Dedifferentiated amniotic fluid mesenchymal stem cell (primary cell): Measurements from ENCODE around the gene MICAL2.
A peak's percentile ranks its signal among the peaks of the same experiment; 100 is the strongest.

Source experiments
- DNase-seq: peaks from one replicate; pipeline ENCODE4 v3.0.0-alpha.2; 2016; ENCODE audit errors: extremely low spot score

The MICAL2 gene

DNA sequence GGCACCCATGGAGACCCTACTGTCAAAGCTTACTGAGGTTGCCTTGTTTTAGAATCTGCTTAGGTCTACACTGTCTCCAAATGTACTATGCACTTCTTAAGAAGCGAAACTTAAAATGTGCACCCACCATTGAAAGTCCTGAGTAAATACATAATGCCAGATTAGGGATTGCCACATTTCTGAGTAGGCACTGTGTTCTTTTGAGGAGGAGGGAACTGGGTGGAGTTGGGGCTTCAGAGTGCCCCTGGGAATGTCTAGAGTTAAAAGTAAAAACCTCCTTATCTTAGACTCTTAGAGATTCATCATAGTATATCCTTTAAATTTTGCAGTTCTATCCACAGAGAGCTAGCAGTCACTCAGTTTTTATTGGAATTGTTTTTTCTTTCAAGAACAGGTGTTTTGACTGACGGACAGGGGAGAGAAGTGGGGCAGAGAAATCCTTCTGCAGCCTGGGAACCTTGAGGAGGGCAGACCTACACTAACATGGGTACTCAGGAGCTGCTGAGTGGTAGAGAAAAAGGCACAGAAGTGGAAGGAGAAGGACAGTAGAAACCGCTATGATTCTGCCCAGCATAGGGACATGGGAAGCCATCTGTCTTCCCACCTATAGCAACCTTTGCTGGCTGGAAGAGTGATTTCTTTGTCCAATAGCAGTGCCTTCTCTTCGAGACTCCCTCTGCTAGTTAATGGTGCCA lies 33.4 kb upstream of the MICAL2 start:
- peak; percentile 37 for DNase-seq

DNA sequence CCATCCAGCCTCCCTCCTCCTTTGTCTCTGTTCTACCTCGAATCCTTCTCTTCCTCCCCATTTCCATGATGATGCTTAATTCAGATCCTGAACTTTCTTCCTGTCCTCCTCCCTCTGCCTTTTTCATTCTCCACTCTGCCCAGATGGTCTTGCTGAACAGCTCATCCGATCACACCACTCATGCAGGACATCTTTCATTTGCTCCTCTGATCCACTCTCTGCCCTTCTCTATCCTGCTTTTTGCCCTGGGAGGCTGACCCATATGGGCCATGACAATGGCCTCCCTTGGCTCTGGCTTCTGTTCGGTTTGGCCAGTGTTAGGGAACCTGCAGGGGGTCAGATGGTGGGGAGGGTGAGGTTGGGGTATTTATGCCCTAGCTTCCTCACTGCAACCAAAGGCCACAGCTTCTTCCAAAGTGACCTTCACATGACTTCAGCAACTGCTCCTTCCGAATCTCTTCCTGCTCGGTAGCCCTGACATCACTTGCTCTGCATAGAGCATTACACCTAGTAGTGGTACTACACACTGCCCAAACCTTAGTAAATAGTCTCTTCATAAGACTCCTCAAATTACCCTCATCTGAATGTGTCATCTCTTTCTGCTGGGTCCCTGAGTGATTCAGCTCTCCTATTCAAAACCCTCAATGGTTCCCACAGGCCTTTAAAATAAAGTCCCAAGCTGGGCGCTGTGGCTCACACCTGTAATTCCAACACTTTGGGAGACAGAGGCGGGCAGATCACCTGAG lies 32.7 kb upstream of the MICAL2 start:
- no peak for DNase-seq

DNA sequence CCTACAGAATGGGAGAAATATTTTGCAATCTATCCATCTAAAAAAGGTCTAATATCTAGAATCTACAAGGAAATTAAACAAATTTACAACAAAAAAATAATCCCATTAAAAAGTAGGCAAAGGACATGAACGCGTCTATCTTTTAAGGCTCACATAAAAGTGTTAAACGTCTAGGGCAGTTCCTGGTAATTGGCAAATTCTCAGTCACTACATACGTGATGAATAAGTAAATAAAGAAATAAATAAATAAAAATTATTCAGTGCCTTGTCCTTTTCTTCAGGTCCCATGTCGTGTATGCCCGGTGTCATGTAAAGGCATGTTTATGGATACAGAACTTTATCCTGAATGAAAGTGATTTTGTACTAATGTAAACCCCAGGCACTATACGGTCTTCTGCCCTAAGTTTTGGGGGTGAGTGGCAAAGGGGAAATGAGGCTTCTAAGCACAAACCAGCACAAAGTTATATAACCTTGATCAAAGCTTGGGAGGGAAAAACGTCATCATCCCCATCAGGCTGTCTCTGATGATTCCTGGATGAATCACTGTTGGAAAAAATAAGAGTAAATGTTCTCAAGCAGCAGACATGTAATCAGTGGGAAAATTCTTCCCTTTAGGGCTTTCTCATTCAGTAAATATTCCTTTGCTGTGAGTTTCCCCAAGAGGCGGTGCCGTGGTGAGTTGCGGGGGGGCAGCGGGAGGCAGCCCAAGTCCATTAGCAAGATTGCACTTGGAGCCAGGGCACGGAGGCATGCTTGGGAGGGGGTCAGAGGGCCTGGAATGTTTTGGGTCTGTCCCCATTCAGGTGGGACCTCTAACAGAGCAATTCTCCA lies 30.4 kb upstream of the MICAL2 start:
- peak; percentile 98 for DNase-seq

DNA sequence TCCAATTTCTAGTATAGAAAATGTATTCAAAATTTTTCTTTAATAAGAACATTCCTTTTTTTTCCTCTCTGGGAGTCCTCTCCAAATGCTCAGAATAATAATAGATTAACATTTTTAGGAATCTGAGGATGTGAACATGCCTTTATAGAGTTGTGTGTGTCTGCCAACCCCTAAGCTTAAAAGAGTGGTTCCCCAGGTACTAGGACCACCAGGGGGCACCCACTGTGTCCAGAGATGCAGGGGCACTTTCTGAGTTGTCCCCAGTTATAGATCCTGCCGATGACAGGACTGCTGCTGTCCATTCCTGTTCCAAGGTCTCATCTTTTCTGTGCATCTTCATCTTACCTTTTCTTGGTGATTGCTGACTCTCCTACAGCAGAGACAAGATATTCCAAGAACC lies 27.0 kb upstream of the MICAL2 start:
- DNase-seq = no peak

DNA sequence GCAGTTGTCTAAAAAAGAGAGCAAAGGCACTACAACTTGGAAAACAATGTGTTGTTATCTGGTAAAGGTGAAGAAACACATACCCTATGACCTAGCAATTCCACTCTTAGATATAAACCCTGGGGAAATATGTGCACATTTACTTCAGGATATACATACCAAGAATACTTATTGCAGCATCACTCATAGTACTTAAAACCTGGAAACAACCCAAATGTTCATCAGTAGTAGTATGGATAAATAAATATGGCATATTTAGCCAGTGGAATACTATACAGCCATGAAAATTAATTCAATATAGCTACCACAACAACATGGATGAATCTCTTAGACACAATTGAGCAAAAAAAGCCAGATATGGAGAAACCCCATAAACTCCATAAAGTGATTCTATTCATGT lies 26.1 kb upstream of the MICAL2 start:
- DNase-seq = no peak

DNA sequence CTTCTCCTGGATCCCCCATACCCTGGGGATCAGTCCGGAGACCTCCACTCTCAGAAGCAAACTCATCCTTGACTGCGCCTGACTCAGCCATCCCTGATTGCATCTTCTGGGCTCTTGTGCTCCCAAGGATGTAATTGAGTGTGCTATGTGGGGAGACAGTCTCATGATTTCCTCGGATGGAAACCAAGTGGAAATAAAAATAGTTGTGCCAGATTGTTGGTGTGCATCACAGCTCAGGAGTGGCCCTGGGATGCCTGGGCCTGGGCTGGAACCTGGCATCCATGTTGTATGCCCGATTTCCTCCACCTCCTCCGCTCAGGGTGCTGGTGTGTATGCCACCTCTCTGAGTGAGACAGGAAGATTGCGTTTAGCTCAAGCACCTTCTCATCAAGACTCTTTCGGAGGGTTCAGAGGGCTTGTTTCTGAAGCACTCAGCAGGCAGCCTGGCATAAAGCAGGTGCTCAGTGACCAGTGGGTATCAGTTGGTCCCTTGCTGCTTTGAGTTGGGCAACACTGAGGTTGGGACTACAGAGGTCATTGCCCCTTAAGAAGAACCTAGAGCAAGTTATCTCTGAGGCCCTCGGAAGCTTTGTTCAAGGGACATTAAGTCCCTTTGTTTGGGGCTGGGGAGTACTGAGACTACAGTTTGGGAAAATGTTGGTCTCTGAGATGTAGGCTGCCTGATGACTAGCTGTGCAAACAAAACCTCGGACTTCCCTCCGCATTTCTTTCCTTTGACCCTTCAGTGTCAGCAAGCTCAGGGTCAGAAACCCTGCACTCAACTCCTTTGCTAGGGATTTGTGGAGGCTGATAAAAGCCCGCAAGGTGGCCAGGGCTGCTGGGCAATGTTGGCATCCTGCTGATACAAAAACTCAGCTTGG lies 24.8 kb upstream of the MICAL2 start:
- no peak for DNase-seq

DNA sequence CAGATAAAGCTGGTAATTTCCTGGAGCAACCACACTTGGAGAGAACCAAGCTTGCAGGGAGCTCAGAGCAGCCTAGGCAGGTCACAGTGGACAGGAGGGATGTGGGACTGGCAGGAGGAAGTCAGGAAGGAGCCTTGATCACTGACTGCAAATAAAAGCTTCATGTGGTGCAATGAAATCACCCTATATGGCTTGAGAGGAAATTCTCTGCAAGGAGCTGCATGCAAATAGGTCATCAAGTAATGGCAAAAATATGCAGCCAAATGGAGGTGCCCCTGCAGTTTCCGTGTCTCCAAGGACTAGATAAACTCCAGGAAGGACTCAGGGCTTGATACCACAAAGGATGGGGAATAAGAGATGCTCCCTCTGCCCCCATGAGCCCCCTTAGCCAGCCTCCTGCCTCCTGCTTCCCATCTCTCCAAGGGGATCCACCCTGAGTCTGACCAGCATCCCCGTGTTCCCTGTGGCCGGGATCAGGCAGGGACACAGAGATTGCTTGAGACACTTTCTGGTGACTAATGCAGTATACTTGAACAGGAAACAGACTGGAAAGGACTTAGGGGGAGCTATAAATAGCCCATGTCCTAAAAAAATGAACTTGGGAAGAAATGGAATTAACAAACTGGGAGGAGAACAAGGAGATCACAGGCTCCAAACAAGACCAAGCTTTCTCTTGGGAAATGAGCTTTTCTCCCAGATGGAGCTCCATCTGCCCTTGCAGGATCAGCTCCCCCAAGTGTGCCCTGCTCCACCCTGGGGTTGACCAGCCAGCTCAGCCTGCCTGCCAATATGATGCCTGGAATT lies 23.9 kb upstream of the MICAL2 start:
- DNase-seq = peak; percentile 94

DNA sequence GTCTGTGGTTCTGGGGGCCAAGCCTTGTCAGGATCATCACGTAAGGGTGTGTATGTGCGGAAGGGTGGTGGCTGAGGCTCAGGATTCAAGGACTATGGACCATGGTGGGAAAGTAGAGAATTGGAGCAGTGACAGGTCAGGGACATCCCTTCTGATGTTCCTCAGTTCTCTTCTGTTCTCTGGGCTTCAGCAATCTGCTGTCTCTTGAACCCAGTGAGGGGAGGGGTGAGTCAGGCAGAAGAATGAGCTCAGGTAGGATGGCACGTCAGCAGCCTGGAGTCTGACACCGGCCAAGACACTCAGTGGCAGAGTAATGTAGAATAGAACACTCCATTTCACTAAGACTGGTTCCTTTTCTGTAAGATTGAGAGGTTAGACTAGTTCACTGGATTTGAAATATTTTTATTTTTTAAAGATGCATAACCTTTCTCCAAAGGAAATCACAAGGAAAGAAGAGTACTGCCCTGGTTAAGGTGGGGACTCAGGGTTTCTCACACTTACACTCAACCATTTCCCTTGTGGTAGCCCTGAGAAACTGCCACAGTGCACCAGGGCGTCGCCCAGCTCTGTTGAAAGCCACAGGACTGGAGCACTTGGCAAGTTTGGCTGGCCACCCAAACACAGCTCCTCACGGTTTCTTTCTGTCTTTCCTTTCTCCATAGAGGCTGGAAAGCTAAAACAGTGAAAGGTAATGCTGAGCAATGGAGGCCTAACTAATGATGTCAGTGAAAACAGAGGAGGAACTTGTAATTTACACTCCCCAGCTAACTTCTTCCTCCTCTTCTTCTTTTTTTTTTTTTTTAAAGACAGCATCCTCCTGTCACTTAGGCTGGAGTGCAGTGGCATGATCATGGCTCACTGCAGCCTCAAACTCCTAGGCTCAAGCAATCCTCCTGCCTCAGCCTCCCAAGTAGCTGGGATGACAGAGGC lies 23.1 kb upstream of the MICAL2 start:
- peak; percentile 64 for DNase-seq

DNA sequence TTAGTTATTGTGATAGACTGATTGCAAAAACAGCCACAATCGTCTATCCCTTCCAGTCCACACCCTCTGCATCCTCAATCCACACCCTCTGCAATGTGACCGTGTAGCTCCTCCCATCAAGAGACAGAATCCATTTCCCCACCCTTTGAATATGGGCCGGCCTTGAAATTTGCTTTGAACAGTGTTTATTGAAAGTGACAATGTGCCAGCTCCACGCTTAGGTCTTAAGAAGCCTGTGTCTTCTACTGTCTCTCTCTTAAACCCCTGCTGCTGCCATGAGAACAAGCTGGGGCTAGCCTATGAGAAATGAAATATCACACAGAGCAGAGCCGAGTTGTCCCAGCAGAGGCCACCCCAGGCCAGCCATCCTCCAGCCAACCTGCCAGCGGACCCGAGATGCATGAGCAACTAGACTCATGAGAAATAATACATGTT lies 22.3 kb upstream of the MICAL2 start:
- peak; percentile 38 for DNase-seq

DNA sequence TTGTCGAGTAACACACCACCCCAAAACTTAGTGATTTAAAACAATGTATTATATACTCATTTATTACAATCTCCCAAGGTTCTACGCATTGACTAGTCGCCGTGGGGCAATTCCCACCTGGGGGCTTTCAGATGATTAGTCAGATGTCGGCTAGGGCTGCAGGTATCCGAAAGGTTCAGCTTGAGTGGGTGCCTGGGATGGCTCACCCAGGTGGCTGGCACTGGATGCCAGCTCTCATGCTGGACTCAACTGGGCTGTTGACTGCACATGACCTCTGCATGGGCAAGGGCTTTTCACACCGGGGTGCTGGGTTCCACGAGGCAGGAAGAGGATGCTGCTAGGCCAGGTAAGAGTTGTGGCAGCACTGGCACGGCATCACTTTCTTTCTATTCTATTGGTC lies 21.9 kb upstream of the MICAL2 start:
- DNase-seq = no peak

DNA sequence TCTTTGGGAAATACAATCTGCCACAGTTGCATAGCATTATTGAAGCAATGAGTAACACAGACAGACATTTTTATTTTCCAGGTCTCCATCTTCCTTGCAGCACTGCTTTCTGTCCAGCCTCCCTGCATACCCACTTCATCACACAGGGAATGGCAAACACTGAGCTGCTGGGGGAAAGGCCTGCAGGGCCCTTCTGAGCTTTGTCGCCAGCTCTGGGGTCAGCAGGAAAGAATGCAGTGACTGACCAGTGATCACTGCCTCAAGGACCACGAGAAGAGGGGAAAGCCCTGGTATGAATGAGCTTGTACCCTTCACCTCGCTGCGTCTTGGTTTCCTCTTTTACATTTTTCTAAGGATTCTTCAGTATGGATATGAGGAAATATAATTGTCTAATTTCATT lies 21.3 kb upstream of the MICAL2 start:
- no peak for DNase-seq

DNA sequence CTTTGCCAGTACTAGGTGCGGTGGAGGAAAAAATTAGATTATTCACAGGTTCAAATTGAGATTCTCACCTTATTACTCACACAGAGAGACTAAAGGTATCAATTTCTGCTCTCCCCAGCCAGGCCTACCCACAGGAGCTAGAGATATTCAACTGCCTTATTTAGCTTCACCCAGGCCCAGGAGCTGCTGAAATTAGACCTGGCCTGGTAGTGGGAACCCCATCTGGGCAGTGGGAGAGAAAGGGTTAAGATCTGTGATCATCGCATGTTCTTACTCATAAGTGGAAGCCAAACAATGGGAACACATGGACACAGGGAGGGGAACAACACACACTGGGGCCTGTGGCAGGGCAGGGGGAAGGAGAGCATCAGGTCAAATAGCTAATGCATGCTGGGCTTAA lies 20.9 kb upstream of the MICAL2 start:
- DNase-seq = no peak

DNA sequence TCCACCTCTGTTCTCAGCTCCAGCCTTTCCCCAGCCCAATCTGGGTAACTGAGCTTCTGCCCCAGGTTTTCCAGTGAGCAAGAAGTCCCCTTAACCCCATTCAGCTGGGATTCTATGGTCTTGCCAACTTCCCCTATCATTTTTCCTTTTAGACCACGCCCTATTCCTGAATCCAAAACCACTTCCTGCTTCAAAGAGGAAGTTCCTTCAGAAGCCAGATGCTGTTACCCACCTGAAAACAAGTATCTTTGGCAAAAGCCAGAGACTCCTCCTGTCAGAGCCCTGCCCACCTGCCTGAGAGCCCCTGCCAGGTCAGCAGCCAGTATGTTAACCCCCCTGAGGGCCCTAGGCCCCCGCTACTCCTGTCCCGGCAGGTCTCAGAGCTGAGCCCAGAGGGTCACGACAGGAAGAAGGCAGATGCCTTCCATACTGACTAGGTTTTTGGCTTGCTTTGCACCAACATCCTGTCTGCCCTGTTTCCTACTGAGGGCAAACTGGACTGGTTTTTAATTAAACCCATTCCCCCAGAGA lies 20.3 kb upstream of the MICAL2 start:
- no peak for DNase-seq

DNA sequence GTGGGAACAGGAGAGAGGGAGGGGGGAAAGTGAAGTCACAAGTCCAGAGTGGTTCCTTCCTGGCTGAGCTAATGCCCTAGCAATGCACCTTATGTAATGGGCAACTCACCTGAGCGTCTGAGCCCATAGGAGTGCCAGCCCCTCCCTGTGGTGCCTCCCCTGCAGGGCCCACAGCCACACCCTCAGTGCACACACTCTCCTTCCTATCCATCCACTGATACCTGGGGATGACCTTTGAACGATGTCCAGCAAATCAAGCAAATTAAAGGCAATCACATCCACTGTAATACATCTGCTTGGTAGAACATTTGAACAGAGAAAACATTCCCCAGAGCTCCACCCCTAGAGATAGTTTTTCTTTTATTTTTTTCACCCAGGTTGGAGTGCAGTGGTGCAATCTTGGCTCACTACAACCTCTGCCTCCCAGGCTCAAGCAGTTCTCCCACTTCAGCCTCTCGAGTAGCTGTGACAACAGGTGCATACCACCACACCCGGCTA lies 19.6 kb upstream of the MICAL2 start:
- no peak for DNase-seq

DNA sequence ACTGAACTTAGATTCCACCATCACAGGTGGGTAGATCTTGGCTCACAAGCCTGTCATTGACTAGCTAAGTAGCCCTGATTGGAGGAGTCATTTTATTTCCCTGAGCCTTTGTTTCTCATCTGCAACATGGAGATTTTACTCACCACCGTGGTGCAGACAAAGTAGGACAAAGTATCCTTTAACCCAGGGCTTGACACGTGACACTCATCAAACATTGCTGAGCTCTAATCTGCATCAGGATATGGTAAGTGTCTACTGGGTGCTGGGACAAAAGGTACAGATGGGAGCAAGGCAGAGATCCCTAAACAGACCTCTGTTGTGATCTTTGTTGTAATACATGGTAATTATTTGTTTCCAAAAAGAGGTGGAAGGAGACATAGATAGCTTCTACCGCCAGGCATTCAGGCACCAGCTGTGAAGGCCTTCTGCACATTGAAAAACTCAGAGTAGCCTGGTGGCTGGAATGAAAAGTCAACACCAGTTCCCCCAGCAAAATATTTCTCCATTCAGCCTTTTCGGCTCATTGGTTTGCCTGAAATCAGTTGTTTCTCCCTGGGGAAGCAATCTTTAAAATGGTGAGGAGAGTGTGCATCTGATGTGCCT lies 18.3 kb upstream of the MICAL2 start:
- no peak for DNase-seq

DNA sequence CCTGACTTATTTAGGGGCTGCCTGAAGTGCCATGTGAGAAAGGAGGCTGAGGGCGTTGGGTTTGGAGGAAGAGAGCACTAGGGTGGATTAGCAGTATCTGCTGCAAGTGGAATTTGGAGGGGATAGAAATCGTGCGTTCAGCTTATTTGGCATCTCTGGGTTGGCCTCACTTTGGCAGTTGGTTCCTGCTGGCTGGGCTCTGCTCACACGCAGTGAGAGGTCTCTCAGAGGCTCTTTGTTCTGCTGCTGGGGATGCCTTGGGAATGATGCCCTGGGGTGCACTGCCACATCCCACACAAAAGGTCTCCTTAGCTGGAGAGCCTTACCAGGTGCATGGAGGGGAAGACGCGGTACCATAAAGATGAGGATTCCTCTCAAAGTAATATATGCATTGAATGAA lies 17.7 kb upstream of the MICAL2 start:
- DNase-seq = no peak

DNA sequence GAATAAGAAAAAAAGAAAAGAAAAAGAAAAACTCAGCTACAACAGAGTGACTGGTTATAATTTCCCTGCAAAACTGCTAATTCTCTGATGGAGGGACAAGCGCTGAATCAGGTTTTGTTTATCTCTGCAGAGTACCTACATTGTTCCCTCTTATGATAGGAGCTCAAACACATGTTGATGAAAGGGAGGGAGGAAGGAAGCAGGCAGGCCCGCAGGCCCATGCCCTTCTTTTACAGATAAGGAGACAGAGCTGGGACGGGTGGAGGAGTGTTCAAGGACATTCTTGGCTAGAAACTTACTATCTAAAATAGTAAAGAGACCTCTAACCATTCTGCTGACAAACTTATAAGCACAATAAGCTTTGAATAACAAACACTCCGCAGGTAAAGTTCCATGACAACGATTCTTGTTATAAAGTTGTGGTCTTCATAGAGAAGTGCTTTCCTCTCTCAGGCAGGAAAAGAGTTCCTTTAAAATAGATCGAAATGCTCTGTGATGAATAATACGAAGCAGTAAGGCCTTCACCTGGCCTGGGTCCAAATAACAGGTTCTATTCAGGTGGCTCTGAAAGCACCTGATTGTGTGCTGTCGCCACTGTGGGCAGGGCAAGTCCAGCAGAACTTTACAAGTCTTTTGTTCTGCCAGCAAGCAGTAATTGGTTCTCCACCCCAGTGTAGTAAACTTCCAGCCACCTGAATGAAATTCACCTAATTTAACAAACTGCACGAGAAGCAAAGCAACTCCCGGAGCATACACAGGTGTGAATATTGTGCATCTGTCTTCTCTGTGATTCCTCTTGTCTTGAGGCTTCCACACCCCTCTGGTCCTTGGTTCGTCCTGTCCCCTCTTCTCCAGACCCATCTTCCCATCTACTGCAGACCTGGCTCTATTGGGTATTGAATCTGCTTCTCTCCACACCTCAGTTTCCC lies 15.3 kb upstream of the MICAL2 start:
- no peak for DNase-seq

DNA sequence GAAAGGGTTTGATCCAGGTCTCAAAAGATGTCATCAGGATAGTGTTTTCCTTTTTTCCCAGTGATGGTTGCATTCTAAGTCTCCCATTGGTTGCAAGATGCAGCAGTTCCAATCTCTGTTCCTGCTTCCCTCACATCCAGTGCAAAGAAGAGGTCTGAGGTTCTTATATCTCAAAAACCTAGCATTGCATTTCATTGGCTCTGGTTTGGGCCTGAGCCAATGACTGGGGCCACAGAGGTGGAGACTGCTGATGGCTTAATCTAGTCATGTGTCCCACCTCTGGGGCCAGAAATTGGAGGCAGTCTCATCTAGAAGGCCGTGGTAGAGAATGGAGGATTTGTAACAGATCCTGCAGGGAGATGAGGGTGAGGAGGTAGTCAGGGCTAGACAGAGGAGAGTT lies 13.2 kb upstream of the MICAL2 start:
- DNase-seq = no peak
